ENCODE data around the gene FFAR2. TPM values are rescaled to one million over a fixed set of nuclear protein-coding genes. Genes with fewer than 3 reads are reported as not detected.

The FFAR2 gene
- total and polyA plus RNA-seq, 2 donors from 2014 or later, result 0.22 TPM; not detected in 1

- no peak for TF ChIP-seq CTCF (IDR thresholded peaks at IDR 0.05; ENCODE audit: borderline replicate concordance, extremely low read depth, insufficient read depth)
- intact Hi-C loops (cut with DNase I), result no loop called here
- FAIRE-seq, result no peak
- Histone ChIP-seq H3K36me3 (ENCODE audit: control insufficient read depth in 2 of 3, insufficient read depth in 3 of 3, low read length in 3 of 3) (no peaks in the 10 kb centered on the region), H3K27me3 (ENCODE audit: control insufficient read depth, insufficient read depth, low read length) (no peaks in the 10 kb centered on the region), H3K9ac (ENCODE audit: low read length in 3 of 3) (no peak overlapping the region), H3K4me1 (ENCODE audit: control insufficient read depth in 2 of 3, insufficient read depth in 2 of 3, low read depth in 1 of 3, low read length in 3 of 3) (peaks cover 3 to 16% (median 4%) of the 10 kb centered on the region in 3 donors), H3K4me3 (ENCODE audit: low read length in 3 of 3) (no peak overlapping the region), H3K27ac (ENCODE audit: low read depth in 2 of 2, low read length in 2 of 2) (no peak overlapping the region), H3K9me3 (ENCODE audit: control insufficient read depth in 2 of 3, insufficient read depth in 1 of 3, low read length in 3 of 3) (no peaks in the 10 kb centered on the region)
- DNase-seq, result no peak
These were observed 12.2 kb upstream of the FFAR2 start for GRCh38 chr19:35435896-35436295.

- no peak overlapping the region for H3K4me3 ChIP-seq (ENCODE audit: low read length in 3 of 3)
- no peak for TF ChIP-seq CTCF (IDR thresholded peaks at IDR 0.05; ENCODE audit: borderline replicate concordance, extremely low read depth, insufficient read depth)
- FAIRE-seq, result no peak
These were observed 11.3 kb upstream of the FFAR2 start for GRCh38 chr19:35436477-35437405.

GRCh38 chr19:35437406-35437951, 10.6 kb upstream of the FFAR2 start:
- H3K4me3 ChIP-seq (ENCODE audit: low read length in 3 of 3), result no peak overlapping the region
- no peak for DNase-seq
- TF ChIP-seq CTCF (IDR thresholded peaks at IDR 0.05; ENCODE audit: borderline replicate concordance, extremely low read depth, insufficient read depth), result no peak
- peaks cover 3 to 16% (median 4%) of the 10 kb centered on the region in 3 donors for H3K4me1 ChIP-seq (ENCODE audit: control insufficient read depth in 2 of 3, insufficient read depth in 2 of 3, low read depth in 1 of 3, low read length in 3 of 3)
- H3K27ac ChIP-seq (ENCODE audit: low read depth in 2 of 2, low read length in 2 of 2), result no peak overlapping the region
- no peaks in the 10 kb centered on the region for H3K9me3 ChIP-seq (ENCODE audit: control insufficient read depth in 2 of 3, insufficient read depth in 1 of 3, low read length in 3 of 3)
- H3K36me3 ChIP-seq (ENCODE audit: control insufficient read depth in 2 of 3, insufficient read depth in 3 of 3, low read length in 3 of 3), result no peaks in the 10 kb centered on the region
- no peaks in the 10 kb centered on the region for H3K27me3 ChIP-seq (ENCODE audit: control insufficient read depth, insufficient read depth, low read length)
- H3K9ac ChIP-seq (ENCODE audit: low read length in 3 of 3), result no peak overlapping the region
- intact Hi-C loops (cut with DNase I), result no loop called here
- no peak for FAIRE-seq

More at GRCh38 chr19:35436477-35437405, 11.3 kb upstream of the FFAR2 start:
- intact Hi-C loops (cut with DNase I), result no loop called here
- Histone ChIP-seq H3K9me3 (ENCODE audit: control insufficient read depth in 2 of 3, insufficient read depth in 1 of 3, low read length in 3 of 3) (no peaks in the 10 kb centered on the region), H3K36me3 (ENCODE audit: control insufficient read depth in 2 of 3, insufficient read depth in 3 of 3, low read length in 3 of 3) (no peaks in the 10 kb centered on the region), H3K27me3 (ENCODE audit: control insufficient read depth, insufficient read depth, low read length) (no peaks in the 10 kb centered on the region), H3K27ac (ENCODE audit: low read depth in 2 of 2, low read length in 2 of 2) (peak overlapping the region in 1 of 2 donors; percentile 51), H3K9ac (ENCODE audit: low read length in 3 of 3) (no peak overlapping the region), H3K4me1 (ENCODE audit: control insufficient read depth in 2 of 3, insufficient read depth in 2 of 3, low read depth in 1 of 3, low read length in 3 of 3) (peaks cover 3 to 16% (median 4%) of the 10 kb centered on the region in 3 donors)
- peak in 3 of 5 donors; percentile 24 to 66 (median 54) for DNase-seq
